ENCODE results near the gene TEX13D.

DNA sequence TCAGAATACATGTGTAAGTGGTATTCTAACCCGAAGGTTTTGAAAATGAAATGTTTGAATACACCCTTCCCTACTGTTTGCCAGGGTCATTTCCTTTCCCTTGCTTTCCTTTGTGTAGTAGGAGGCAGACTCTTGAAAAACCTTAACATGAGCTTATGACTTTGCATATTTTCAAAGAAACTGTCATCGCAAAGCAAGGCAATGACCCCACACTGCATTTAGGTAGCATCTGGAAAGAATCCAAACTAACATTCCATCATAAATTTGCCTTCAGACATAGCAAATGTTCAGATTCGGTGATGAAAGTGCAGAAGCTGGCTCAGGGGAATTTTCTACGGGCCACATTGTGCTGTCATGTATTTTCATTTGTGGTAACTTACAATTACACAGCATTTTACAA lies 46.2 kb downstream of the TEX13D start:
- TF ChIP-seq CTCF (conservative IDR thresholded peaks at IDR 0.05) (no peak), ZFX (IDR thresholded peaks at IDR 0.05) (no peak)

Data from C4-2B (cell line).